Gastrocnemius medialis (tissue), 4 donors: Measurements from ENCODE around the gene SLC25A12. TPM values are rescaled to one million over a fixed set of nuclear protein-coding genes. Genes with fewer than 3 reads are reported as not detected.

Source experiments
- ATAC-seq, 2 donors: fragments of 150-250 bp; one replicate each; pipeline ENCODE4 v1.9.1; 2016
- DNase-seq, 2 donors: peaks; one replicate each; pipeline ENCODE4 v3.0.0-alpha.2; 2019
- H3K27ac ChIP-seq, 4 donors: fragments of 200-600 bp; sonication (generic); 1 replicate in 1 of 4; 2 replicates in 3 of 4; pipeline ENCODE4 v1.5.1; 2016 to 2018; ENCODE audit warnings: mild to moderate bottlenecking in 2 of 4, moderate library complexity in 1 of 4
- H3K27me3 ChIP-seq, 3 donors: fragments of 200-600 bp; sonication (generic) in 2 of 3; 1 replicate in 1 of 3; 2 replicates in 2 of 3; pipeline versions ENCODE4 v1.5.1 to v1.6.0; 2016 to 2019; ENCODE audit warnings: mild to moderate bottlenecking in 1 of 3, moderate library complexity in 1 of 3
- H3K36me3 ChIP-seq, 2 donors: fragments of 200-600 bp; sonication (generic) in 1 of 2; one replicate each; pipeline ENCODE4 v1.5.1; 2017 to 2018
- H3K4me1 ChIP-seq, 2 donors: fragments of 200-600 bp; sonication (generic) in 1 of 2; one replicate each; pipeline ENCODE4 v1.5.1; 2016 to 2017; ENCODE audit warnings: mild to moderate bottlenecking in 2 of 2
- H3K4me3 ChIP-seq, 4 donors: fragments of 200-600 bp; sonication (generic) in 3 of 4; 1 replicate in 1 of 4; 2 replicates in 3 of 4; pipeline ENCODE4 v1.5.1; 2016 to 2019; ENCODE audit warnings: mild to moderate bottlenecking in 2 of 4
- H3K9me3 ChIP-seq, 3 donors: fragments of 200-600 bp; sonication (generic) in 2 of 3; 1 replicate in 1 of 3; 2 replicates in 2 of 3; pipeline ENCODE4 v1.5.1; 2016 to 2019
- POLR2A ChIP-seq, 2 donors: fragments of 450-650 bp; IDR thresholded peaks; one replicate each; pipeline ENCODE4 v1.6.1; 2017; ENCODE audit warnings: antibody characterized with exemption in 2 of 2, mild to moderate bottlenecking in 2 of 2, moderate library complexity in 2 of 2
- in situ Hi-C, 4 donors: fragments of 200-750 bp; cut with MboI; loops; one replicate each; pipeline versions ENCODE4 v1.15.0 to v1.8.0; 2017; ENCODE audit warnings: low sequenced_read_pairs in 4 of 4
- intact Hi-C: fragments of 100-400 bp; cut with DNase I; formaldehyde crosslinking; loops from one replicate; pipeline ENCODE4 v1.15.1; 2023; ENCODE audit warnings: low total_unique reads
- total RNA-seq, 4 donors: library from RNA; depleted of rRNA; stranded (reverse); fragments of >200 nt; gene quantifications; one replicate each; pipeline versions ENCODE4 v1.1.0 to v1.2.3, GENCODE V29; 2016
- TF ChIP-seq, protein P1 (sequence below), 5 experiments: fragments of 450-650 bp in 3 of 5; fragments of 200-600 bp in 2 of 5; sonication (generic) in 2 of 5; IDR thresholded peaks in 4 of 5; conservative IDR thresholded peaks in 1 of 5; 1 replicate in 4 of 5; 2 replicates in 1 of 5; pipeline ENCODE4 v1.5.1; 2016 to 2019; ENCODE audit warnings: antibody characterized with exemption in 5 of 5, mild to moderate bottlenecking in 3 of 5, moderate library complexity in 3 of 5

SLC25A12 gene
- total RNA-seq, 4 donors from 2014 or later, result 54.2 to 91.3 (median 79.0) TPM

DNA sequence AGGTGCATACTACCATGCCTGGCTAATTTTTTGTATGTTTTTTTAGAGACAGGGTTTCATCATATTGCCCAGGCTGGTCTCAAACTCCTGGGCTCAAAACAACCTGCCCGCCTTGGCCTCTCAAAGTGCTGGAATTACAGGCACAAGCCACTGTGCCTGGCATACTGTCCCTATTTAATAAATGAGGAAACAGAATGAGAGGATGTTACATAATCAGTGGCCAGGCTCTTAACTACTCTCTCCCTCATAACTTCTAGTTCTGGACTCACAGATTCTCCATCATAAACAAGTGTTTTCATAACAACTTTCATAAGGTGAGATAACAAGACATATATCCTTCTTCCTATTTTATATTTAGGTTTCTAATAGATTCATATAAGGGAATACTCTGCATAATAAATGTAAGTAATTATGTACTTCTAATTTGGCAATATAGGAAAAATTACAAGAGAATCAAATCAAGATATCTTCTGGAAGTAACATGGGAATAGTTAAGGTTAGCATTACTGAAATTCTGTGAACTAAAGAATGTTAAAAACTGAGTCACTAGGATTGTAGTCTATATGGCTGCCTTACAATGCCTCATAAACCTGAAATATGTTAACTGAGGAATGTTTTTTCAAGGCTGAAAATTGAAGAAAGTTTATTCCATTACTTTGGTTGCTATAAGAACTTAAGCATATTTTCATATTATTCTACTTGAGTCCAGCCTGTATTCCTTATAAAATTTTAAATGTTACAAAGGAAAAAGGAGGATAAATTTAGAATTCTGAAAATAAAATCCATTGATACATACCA, 71.3 kb downstream of the SLC25A12 start:
- H3K4me3 ChIP-seq, result no peak overlapping the region
- peak in 1 of 2 donors; percentile 24 for ATAC-seq
- H3K27me3 ChIP-seq, result no peaks in the 10 kb centered on the region
- peaks cover 0 to 36% of the 10 kb centered on the region in 2 donors for H3K36me3 ChIP-seq
- DNase-seq, result no peak
- intact Hi-C loops (no loop called here), in situ Hi-C loops (loop anchor here (25.0 kb wide), 2 partner anchors 265 to 290 kb away; partner anchors contain the start of genes DLX2 (in 3 of the 4) and DLX1 (in 1 of the 4))
- TF ChIP-seq POLR2A (IDR thresholded peaks at IDR 0.05), result no peak
- TF ChIP-seq, protein P1, sequence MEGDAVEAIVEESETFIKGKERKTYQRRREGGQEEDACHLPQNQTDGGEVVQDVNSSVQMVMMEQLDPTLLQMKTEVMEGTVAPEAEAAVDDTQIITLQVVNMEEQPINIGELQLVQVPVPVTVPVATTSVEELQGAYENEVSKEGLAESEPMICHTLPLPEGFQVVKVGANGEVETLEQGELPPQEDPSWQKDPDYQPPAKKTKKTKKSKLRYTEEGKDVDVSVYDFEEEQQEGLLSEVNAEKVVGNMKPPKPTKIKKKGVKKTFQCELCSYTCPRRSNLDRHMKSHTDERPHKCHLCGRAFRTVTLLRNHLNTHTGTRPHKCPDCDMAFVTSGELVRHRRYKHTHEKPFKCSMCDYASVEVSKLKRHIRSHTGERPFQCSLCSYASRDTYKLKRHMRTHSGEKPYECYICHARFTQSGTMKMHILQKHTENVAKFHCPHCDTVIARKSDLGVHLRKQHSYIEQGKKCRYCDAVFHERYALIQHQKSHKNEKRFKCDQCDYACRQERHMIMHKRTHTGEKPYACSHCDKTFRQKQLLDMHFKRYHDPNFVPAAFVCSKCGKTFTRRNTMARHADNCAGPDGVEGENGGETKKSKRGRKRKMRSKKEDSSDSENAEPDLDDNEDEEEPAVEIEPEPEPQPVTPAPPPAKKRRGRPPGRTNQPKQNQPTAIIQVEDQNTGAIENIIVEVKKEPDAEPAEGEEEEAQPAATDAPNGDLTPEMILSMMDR (IDR thresholded peaks at IDR 0.05 in 4 of 5, conservative IDR thresholded peaks at IDR 0.05 in 1 of 5), result no peak
- no peaks in the 10 kb centered on the region for H3K9me3 ChIP-seq
- no peak overlapping the region for H3K27ac ChIP-seq
- H3K4me1 ChIP-seq, result no peaks in the 10 kb centered on the region

DNA sequence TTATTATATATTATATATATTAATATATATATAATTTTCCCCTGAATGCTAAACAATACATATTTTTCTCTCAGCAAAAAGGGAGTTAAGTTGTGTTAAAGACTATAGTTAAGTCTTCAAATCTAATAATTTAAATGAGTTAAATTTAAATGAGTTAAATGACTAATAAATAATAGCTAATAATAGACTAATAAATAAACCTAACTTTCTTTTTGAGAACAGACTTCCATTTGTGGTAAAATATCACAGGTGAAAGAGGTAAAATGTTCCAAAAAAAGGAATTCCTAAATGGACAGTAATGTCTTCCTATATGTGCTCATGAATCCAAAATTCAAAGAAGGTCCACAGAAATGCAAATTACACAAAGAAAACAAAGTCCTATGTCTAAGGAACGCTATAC, 74.6 kb downstream of the SLC25A12 start:
- Histone ChIP-seq H3K9me3 (no peaks in the 10 kb centered on the region), H3K27me3 (no peaks in the 10 kb centered on the region), H3K36me3 (peaks cover 0 to 10% of the 10 kb centered on the region in 2 donors), H3K4me3 (no peak overlapping the region), H3K4me1 (peaks cover 0 to 6% of the 10 kb centered on the region in 2 donors), H3K27ac (no peak overlapping the region)
- no peak for DNase-seq
- in situ Hi-C loops (loop anchor here (25.0 kb wide), 2 partner anchors 268 to 293 kb away; partner anchors contain the start of genes DLX2 (in 3 of the 4) and DLX1 (in 1 of the 4)), intact Hi-C loops (loop anchor here (10.0 kb wide), 1 partner anchor 135 kb away; no protein-coding TSS in a partner anchor)
- TF ChIP-seq, protein P1 (IDR thresholded peaks at IDR 0.05 in 4 of 5, conservative IDR thresholded peaks at IDR 0.05 in 1 of 5), result no peak
- TF ChIP-seq POLR2A (IDR thresholded peaks at IDR 0.05), result no peak
- ATAC-seq, result no peak

DNA sequence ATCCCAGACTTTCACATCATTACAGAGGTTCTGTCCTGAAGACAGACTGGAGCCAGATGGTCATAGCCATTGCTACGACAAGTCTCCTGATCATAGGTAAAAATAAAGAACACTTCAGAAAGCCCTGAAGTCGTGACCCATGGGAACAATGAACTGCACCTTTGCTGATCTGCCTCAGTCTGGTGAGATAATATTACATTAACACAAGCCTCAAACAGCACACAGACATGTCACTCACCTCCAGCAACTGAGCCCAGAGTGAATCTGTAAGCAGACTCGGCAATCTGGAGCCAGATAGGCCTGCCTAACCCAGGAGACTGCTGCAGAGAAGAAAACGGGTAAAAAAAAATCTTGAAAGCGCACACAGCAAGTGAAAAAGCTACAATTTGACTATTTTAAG, 79.2 kb downstream of the SLC25A12 start:
- in situ Hi-C loops, result loop anchor here (25.0 kb wide), 2 partner anchors 272 to 297 kb away; partner anchors contain the start of genes DLX2 (in 3 of the 4) and DLX1 (in 1 of the 4)
- peaks cover 0 to 35% of the 10 kb centered on the region in 2 donors for H3K4me1 ChIP-seq
- H3K4me3 ChIP-seq, result no peak overlapping the region
- no peaks in the 10 kb centered on the region for H3K9me3 ChIP-seq
- DNase-seq (peak in 1 of 2 donors; percentile 26), ATAC-seq (peak; percentile 46 to 77)
- H3K36me3 ChIP-seq, result no peaks in the 10 kb centered on the region
- intact Hi-C loops, result loop anchor here (10.0 kb wide), 1 partner anchor 140 kb away; no protein-coding TSS in a partner anchor
- H3K27me3 ChIP-seq, result no peaks in the 10 kb centered on the region
- H3K27ac ChIP-seq, result peak overlapping the region; percentile 6 to 75 (median 59)
- TF ChIP-seq POLR2A (IDR thresholded peaks at IDR 0.05), result no peak
- TF ChIP-seq, protein P1 (IDR thresholded peaks at IDR 0.05 in 4 of 5, conservative IDR thresholded peaks at IDR 0.05 in 1 of 5), result no peak

DNA sequence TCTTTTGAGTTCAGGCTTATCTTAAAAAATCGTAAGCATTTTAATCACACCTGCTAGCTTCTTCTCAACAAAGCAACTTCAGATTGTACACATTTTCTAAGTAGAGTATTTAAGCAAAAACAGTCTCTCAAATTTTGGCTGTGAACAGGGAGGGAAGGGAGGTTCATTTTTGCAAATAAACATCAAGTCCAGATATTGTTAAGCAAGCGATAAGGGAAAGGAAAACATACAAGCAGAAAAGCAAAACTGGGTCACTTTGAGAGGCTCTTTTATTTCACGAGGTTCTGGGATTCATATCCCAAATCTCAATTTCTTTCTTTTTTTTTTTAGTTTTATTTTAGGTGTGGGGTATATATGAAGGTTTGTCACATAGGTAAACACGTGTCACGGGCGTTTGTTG, 79.9 kb downstream of the SLC25A12 start:
- in situ Hi-C loops, result loop anchor here (25.0 kb wide), 2 partner anchors 273 to 298 kb away; partner anchors contain the start of genes DLX2 (in 3 of the 4) and DLX1 (in 1 of the 4)
- Histone ChIP-seq H3K27me3 (no peaks in the 10 kb centered on the region), H3K9me3 (no peaks in the 10 kb centered on the region)

More for the DNA sequence above, 79.9 kb downstream of the SLC25A12 start:
- H3K4me3 ChIP-seq, result no peak overlapping the region
- H3K4me1 ChIP-seq, result peaks cover 0 to 35% of the 10 kb centered on the region in 2 donors
- H3K36me3 ChIP-seq, result no peaks in the 10 kb centered on the region
- H3K27ac ChIP-seq, result peak overlapping the region in 3 of 4 donors; percentile 56 to 75 (median 62)
- ATAC-seq, result no peak
- no peak for DNase-seq
- intact Hi-C loops, result loop anchor here (10.0 kb wide), 1 partner anchor 141 kb away; no protein-coding TSS in a partner anchor
- TF ChIP-seq POLR2A (IDR thresholded peaks at IDR 0.05), result no peak
- TF ChIP-seq, protein P1 (IDR thresholded peaks at IDR 0.05 in 4 of 5, conservative IDR thresholded peaks at IDR 0.05 in 1 of 5), result no peak
